SW 1271 (cell line): ENCODE measurements around the gene PHTF2.

ENCODE experiments used
- DNase-seq, 2 experiments: peaks; one replicate each; lab custom pipeline; 2025; lab: John Stamatoyannopoulos, UW

The PHTF2 gene

DNA sequence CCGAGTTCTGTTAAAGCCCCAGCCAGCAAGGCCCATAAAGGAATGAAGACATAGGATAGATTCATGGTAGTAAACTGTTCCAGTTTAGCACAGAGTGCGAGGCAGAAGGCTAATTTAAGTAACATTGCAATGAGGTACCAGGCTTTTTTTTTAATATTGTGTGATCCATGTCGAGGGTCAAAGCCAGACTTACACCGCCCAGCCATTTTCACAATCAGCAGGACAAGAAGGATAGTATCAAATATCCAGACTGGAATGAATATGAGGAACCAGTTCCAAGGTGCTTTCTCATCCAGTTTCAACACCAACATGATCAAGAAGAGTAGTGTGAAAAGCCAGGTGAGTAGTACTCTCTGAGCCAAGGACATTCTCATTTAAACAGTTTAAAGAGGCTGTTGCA is 4.6 kb upstream of the PHTF2 start:
- DNase-seq = no peak

DNA sequence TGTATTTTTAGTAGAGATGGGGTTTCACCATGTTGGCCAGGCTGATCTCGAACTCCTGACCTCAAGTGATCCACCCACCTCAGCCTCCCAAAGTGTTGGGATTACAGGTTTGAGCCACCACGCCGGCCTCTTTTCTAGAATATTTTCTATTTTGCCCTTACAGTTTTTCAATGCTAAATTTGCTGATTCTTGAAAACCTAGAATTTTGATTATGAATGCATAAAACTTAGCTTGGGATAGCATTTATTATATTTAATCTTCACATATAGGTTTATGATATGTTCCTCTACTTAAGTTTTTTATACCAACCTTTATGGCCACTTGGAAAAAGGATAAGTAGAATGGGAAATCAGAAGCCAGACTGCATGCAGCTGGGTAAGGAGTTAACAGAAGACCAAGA is 2.5 kb upstream of the PHTF2 start:
- DNase-seq = no peak

DNA sequence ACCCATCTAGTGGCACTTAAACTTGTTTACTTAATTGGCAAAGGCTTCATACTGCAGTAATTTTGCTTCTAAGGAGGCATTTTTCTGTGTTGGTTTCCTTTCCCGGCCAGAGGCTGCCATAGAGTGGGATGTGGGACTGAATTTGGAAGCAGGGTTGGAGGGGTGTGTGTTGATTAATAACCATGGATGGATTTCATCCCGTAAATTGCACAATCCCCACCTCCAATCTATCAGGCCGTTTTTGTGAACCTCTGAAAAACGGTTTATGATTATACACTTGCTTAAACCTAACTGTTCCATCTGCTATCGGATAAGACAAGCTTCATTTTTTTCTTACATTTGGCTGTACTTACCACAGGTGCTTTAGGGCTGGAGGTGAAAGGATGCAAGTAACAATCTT is 1.6 kb upstream of the PHTF2 start:
- no peak for DNase-seq

DNA sequence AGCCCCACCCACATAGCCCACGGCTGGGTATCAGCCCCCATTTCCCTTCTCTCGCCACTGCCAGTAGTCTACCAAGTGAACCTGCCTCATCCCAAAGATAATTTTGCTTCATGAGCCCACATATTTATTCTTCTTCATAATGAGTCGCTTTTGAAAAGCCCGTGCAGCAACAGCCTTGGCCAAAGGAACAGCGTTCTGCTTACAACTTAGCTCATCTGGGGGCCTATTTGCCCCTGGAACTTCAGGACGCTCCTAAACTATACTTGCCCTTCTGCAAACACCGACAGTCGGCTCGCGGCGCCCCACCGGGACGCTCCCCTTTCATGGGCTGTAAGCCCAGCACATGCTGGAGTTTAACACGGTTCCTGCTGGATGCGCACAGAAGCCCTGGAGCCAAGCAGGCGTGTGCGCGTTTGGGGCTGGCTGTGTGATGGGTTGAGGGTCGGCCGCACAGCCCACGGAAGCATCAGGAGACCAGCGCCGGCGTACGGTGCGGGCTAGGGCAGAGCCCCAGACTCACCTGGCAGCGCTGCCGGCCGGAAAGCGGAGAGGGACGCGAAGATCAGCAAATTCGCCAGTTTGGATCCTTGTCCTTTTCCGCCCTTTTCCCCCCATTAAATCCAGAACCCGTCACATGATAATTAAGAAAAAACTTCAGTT is 709 bp upstream of the PHTF2 start:
- DNase-seq = no peak

DNA sequence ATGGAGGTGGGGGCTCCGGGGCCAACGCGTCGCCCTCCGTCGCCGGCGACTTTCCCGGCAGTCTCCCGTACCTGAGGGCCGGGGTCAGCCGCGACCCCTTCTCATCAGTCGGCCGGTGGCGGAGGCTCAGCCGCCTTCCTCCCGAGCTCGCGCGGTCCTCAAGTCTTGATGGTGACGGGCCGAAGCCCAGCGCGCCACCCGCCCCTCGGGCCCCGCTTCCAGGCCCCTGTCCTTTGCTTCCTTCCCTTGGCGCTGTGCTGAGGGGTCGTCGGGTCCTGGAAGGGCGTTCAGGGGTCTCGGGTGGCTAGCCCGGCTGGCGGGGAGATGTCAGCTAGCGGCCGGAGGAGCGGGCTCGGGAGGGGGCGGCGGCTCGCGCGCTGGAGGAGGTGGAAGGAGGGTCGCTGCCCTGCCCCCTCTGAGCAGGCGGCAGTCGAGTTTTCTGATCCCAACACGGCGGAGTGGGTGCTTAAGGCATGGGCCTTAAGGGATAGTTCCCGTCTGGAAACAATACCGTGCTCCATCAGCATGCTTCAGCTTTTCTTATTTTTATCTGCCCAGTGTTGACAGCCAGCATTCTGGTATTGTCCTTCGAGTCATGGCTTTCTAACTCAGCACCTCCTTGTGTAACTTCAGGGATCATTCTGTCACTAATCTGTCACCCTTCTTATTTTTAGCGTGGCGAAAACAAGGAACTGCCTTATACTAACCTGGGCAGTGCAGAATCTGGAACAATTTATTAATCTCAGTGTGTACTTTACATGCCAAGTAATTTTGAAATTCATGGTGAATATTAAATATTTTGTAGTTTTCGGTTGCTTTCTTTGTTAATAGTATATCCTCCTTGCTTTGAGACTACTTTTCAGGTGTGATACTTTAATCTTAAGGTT is 748 bp downstream of the PHTF2 start:
- DNase-seq = peak in 1 of 2 experiments; percentile 31

DNA sequence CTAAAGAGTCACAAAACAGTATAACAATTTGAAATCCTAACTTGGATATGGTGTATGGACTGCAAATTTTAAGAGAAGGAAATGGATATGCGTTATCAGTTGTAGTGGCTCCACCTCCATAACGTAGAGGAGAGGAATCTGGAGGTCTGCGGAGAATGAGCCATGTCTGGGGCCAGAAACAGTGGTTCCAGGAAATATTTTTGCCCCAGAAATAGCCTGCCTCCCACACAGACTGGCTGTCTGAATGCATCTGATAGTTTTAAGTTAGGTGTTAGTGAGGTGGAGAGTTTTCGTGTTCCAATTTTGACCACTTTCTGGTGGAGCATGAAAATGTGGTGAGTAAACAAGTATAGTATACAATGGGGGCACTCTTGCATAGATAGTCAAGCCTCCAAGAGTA is 1.6 kb downstream of the PHTF2 start:
- no peak for DNase-seq

DNA sequence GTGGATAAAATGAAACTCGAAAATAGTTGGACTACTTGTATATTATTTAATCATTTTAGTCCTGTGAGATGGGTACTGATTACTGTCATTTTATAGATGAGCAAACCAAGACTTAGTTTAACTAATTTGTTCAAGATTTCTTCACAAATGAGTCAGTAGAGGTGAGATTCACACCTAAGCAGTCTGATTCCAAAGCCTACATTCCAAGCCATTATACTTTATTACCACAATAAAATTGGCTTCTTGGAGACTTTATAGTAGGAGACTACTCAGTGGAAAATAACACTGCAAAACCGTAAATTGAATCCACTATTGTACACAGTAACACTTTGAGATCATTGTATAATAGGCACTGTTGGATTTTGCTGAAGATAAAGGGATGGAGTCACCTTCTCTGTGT is 2.2 kb downstream of the PHTF2 start:
- no peak for DNase-seq

DNA sequence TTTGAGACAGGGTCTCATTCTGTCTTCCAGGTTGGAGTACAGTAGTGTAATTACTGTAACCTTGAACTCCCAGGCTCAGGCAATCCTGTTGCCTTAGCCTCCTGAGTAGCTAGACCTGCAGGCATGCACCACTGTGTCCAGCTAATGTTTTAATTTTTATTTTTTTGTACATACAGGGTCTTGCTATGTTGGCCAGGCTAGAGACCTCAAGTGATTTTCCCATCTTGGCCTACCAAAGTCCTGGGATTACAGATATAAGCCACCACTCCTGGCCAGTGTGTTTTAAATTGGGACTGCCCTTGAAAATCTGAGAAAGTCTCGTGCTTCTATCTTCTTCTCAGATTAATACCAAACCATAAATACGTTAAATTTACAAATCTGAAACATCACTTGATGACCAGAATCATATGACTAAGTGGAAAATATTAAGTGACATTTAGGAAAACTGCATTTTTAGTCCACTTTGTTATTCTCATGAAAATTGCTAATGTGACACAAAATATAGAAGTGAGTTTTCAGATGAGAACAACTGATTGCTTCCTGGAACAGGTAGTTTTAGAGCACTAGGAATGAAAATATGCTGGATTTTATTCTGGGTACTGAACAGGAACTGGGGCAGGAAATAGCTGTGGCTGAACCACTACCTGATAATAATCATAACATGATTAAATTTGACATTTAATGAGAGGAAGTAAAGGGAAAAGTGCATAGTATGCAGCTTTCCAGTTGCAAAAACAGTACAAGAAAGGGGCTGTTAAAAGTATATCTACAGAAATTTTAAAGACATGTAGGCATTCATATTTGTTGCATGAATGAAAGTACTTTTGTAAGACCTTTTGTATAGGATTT is 4.2 kb downstream of the PHTF2 start:
- no peak for DNase-seq

DNA sequence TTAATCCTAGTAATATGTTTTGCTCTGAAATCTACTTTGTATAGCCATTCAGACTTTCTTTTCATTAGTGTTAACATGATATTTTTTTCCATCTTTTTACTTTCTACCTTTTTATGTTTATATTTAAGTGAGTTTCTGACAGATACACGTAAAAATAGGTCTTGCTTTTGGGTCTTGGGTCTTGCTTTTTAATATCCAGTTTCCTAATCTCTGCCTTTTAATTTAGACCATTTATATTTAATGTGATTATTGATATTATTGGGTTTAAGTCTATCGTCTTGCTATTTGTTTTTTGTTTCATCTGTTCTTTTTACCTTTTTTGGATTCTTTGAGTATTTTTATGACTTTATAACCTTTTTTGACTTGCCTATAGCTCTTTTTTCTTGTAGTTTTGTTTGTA is 7.9 kb downstream of the PHTF2 start:
- DNase-seq = no peak

DNA sequence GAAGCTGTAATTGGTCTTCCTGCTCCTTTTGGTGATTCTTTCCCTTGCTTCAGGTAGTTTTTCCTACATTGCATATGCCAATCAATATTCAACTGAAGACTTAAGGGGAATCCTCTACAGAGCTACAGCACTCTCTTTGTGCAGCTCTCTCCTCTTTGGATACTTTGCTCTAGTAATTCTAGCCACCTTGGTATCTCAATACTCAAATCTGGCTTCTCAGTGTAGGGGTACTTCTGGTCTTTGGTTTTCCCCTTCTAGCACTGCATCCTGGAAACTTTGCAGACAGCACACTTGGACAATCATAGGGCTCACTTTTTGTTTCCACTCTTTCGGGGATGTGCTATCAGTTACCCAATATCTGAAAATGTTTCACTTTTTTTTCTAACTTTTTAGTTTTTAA is 9.9 kb downstream of the PHTF2 start:
- no peak for DNase-seq

DNA sequence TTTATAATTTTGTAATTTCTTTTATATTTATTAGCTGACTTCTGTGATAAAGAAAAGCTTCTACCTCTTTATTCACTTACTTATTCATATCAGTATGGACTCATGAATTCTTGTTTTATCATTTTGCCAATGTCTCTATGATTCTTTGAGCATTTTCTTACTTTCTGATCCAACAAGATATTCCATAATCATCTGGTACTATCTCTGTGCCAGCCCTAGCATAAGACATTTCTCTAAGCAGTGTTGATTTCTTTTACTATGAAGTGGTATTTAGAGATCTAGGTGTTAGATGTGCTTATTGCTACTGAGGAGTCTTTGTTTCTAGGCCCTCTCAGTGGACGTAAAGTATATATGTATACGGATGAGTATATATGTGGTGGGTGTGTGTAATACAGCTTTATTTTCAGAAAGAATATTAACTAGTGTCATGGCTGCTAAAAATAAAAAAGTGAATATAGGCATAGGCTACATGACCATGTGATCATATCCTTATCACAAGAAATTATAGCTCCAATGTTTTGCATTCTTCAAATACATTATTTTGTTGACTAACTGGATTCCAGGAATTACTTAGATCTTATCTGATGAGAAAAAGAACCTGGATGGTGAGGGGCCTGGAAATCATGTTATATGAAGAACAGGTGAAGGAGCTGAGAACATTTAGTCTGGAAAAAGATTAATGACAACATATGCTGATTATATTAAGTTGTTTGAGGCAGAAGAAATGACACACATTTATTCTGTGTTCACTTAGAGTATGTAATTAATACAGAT is 13.1 kb downstream of the PHTF2 start:
- DNase-seq = peak; percentile 15 to 69

DNA sequence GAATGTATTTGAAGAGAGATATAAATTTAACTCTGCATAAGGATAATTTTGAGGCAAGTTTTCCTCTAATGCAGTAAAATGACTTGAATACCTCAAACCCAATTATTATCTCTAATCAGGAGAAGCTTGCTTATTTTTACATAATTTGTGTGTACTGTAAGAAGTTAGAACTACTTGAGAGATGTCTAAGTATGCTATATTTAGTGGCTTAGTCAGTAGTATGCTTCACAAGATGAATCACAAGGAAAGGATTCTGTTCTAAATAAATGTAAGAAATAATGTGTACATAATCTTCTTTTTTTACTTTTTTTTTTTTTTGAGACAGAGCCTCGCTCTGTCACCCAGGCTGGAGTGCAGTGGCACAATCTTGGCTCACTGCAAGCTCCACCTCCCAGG is 13.7 kb downstream of the PHTF2 start:
- peak; percentile 32 for DNase-seq

DNA sequence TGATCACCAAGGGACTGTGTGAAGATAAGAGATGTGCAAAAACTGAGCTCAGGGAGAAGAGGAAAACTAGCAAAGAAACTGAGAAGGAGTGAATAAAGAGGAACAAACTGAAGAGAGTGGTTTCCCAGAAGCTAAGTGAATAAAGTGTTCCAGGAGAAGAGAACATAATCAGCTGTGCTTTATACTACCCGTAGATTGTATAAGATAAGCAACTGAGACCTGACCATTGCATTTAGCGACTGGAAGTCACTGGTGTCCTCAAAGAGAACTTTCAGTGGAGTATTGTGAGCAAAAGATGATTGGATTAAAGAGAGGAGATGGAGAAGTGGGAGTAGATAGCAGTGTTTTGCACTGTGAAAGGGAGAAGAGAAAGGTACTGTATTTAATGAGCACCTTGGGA is 14.6 kb downstream of the PHTF2 start:
- DNase-seq = no peak

DNA sequence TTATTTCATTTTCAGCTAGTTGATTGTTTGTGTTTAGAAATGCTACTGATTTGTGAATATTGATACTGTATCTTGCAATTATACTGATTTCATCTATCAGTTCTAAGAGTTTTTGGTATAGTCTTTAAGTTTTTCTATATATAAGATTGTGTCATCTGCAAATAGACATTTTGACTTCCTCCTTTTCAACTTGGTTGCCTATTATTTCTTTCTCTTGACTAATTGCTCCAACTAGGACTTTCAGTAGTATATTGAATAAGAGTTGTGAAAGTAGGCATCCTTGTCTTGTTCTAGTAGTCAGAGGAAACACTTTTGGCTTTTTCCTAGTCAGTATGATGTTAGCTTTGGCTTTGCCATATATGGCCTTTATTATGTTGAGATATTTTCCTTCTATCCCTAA is 20.4 kb downstream of the PHTF2 start:
- DNase-seq = no peak

DNA sequence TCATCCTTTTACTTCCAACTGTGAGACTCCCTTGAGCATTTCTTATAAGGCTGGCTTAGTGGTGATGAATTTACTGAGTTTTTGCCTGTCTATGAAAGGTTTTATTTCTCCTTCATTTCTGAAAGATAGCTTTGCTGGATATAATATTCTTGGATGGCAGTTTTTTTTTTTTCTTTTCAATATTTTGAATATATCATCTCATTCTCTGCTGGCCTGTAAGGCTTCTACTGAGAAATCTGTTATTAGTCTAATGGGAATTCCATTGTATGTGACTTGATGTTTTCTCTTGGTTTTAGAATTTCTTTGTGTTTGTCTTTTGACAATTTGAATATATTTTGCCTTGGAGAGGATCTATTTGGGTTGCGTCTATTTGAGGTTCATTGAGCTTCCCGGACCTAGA is 22.4 kb downstream of the PHTF2 start:
- no peak for DNase-seq

DNA sequence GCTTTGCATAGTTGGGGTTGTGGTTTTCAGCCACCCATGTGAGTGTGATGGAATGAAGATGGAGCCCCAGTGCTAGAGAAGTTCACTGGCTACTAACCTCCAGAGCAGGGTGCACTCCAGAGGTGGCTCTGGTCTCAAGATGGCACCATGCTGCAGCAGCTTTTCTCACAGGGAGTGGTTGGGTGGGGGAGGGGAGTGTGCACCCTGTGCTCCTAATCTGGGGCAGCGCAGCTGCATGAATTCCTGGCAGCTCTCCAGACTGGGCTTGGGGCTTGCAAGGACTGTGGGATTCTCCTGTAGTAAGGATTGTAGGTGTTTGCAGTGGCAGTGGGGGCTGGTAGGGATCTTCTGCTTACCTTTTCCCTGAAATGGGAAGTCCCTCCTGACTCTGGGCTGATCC is 23.7 kb downstream of the PHTF2 start:
- no peak for DNase-seq

DNA sequence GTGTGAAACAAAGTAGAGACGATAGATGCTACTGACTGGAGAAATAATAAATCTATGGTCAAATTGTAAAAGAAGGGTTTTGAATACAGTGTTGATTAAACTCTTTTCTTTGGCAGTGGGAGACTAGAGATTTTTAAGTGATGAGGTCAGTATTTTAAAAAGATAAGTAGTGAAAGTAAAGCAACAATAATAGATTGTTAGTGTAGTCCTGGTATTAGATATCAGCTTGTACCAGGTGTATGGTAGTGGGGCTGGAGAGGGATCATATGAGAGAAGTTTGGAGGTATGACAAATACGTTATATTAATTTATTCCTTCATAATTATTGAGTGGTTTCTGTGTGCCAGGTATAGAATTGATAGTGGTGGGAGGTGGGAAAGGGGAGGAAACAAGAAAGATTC is 25.2 kb downstream of the PHTF2 start:
- no peak for DNase-seq

DNA sequence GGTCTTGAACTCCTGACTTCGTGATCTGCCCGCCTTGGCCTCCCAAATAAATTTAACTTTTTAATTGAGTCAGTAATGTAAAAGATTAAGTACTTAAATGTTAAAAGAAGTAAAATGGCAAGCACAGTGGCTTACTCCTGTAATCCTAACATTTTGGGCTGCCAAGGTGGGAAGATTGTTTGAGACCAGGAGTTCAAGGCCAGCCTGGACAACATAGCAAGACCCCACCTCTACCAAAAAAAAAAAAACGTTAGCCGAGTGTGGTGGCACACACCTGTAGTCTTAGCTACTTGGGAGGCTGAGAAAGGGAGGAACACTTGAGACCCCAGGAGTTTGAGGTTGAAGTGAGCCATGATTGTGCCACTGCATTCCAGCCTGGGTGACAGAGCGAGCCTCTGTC is 26.1 kb downstream of the PHTF2 start:
- DNase-seq = no peak

DNA sequence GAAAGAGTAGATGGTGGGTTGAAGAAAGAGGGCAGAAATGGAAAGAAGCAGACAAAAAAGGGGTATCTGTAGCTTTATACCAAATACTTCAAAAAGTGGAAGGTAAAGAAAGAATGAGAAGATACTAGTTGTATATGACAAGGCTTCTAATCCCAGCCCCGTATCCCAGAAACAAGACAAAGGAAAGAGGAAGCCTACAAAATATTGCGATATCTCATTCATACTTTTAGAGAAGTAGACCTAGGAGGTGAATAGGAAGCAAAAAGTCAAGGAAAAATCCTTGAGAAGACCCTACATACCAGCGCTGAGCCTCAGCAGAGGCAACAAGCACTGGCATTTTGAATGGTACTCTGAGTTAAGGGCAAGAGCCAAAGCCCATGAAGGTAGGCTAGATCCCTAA is 26.6 kb downstream of the PHTF2 start:
- no peak for DNase-seq

DNA sequence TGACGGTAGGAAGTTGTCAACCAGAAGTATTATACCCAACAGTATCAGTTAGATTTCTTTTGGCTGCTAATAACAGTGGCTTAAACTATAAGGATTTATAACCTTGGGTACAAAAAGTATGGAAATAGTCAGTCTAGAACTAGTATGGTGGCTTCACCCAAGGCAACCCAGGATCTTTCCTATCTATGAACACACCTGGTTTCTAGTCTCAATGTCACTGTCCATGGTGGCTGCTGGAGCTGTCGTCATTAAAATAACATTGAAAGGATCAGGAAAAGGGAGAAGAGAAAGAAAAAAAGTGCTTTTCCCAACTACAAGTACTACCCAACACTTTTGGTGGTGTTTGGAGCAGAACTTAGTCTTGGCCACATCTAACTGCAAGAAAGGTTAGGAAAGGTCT is 27.7 kb downstream of the PHTF2 start:
- no peak for DNase-seq

DNA sequence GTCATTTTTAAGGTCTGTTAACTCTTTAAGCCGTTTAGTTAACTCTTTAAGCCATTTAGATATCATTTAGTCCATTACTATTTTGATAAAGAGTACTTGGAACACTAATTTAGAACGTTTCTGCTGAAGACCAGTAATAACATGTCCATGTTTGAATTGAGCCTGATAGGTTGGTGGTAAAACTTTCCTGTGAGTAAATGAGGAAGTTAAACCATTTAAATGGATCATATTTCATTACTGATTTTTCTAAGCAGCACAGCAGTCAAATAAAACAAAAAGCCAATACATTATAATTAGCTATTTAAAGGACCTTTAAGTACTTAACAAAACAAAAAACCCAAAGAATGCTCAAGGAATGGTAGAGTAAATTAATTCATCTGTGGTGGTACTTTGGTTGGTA is 29.4 kb downstream of the PHTF2 start:
- DNase-seq = no peak
